Vagina (tissue), 2 donors: ENCODE data around the gene FAM234B.

Experiments
- POLR2A ChIP-seq, 2 donors: fragments of 450-650 bp; IDR thresholded peaks; one replicate each; pipeline ENCODE4 v1.6.1; 2017; ENCODE audit warnings: antibody characterized with exemption in 2 of 2, mild to moderate bottlenecking in 2 of 2, moderate library complexity in 2 of 2
- POLR2AphosphoS5 ChIP-seq, 2 donors: sonication (generic); formaldehyde crosslinking; IDR thresholded peaks; one replicate each; pipeline ENCODE4 v1.9.0; 2017; ENCODE audit warnings: antibody characterized with exemption in 2 of 2, mild to moderate bottlenecking in 2 of 2, low read depth in 1 of 2; ENCODE audit not compliant: insufficient read depth in 1 of 2
- TF ChIP-seq, protein P1 (sequence below), 3 experiments: fragments of 450-650 bp in 2 of 3; fragments of 200-600 bp in 1 of 3; sonication (generic) in 1 of 3; IDR thresholded peaks; one replicate each; pipeline ENCODE4 v1.5.1; 2017 to 2019; ENCODE audit warnings: antibody characterized with exemption in 3 of 3, mild to moderate bottlenecking in 2 of 3, moderate library complexity in 2 of 3

DNA sequence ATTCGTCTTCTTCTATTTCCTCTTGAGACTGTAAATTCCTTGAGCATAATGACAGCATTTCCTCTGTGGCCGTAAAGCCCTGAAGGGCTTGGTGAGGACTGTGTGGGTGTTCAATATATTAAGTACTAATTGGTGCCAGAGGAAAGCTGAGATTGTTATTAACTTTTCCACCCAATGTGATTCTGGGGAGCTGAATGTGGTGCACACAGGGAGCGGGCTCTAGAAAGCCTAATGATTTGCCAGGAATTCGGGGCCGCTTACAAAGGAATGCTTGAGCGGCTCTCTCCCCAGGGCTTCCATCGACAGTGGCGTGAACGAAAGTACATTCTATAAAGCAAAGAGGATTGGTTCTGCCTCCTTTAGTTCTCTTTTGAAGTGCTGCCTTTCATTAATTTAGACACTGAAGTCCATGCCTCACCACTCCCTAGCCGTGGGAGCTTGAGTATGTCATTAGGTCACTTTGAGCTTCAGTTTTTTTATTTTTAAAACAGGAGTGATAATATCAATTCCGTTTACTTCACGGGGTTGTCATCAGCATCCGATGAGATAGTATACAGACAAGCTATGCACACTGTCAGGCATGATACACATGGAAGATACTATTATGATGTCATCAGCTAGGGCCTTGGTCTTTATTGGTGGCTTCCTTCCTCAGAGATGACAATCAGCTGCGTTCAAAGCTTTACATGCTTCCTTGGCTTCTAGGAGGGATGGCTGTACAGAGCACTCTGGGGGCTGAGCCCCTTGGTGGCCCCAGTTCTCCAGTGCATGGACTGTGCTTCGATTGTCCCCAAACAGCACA is 70.3 kb downstream of the FAM234B start:
- TF ChIP-seq, protein P1, sequence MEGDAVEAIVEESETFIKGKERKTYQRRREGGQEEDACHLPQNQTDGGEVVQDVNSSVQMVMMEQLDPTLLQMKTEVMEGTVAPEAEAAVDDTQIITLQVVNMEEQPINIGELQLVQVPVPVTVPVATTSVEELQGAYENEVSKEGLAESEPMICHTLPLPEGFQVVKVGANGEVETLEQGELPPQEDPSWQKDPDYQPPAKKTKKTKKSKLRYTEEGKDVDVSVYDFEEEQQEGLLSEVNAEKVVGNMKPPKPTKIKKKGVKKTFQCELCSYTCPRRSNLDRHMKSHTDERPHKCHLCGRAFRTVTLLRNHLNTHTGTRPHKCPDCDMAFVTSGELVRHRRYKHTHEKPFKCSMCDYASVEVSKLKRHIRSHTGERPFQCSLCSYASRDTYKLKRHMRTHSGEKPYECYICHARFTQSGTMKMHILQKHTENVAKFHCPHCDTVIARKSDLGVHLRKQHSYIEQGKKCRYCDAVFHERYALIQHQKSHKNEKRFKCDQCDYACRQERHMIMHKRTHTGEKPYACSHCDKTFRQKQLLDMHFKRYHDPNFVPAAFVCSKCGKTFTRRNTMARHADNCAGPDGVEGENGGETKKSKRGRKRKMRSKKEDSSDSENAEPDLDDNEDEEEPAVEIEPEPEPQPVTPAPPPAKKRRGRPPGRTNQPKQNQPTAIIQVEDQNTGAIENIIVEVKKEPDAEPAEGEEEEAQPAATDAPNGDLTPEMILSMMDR (IDR thresholded peaks at IDR 0.05): no peak
- TF ChIP-seq POLR2AphosphoS5 (IDR thresholded peaks at IDR 0.05; ENCODE audit: insufficient read depth in 1 of 2, low read depth in 1 of 2) (no peak), POLR2A (IDR thresholded peaks at IDR 0.05) (no peak)
